Peyer's patch (tissue), 4 donors: Measurements from ENCODE around the gene FMN1. TPM values are rescaled to one million over a fixed set of nuclear protein-coding genes. Genes with fewer than 3 reads are reported as not detected.

Source experiments
- DNase-seq, 3 donors: peaks; one replicate each; pipeline ENCODE4 v3.0.0-alpha.2; 2017 to 2019
- H3K27ac ChIP-seq, 4 donors: fragments of 200-600 bp; sonication (generic); one replicate each; pipeline ENCODE4 v1.5.1; 2016 to 2019
- H3K27me3 ChIP-seq, 2 donors: fragments of 200-600 bp; sonication (generic); one replicate each; pipeline ENCODE4 v1.5.1; 2019
- H3K36me3 ChIP-seq, 3 donors: fragments of 200-600 bp; sonication (generic); one replicate each; pipeline ENCODE4 v1.5.1; 2016 to 2019
- H3K4me1 ChIP-seq, 4 donors: fragments of 200-600 bp; sonication (generic); one replicate each; pipeline ENCODE4 v1.5.1; 2016 to 2019
- H3K4me3 ChIP-seq, 4 donors: fragments of 200-600 bp; sonication (generic); 1 replicate in 3 of 4; 2 replicates in 1 of 4; pipeline ENCODE4 v1.5.1; 2016 to 2019; ENCODE audit warnings: mild to moderate bottlenecking in 1 of 4
- H3K9me3 ChIP-seq, 4 donors: fragments of 200-600 bp; sonication (generic); one replicate each; pipeline ENCODE4 v1.5.1; 2016 to 2019; ENCODE audit warnings: mild to moderate bottlenecking in 1 of 4
- POLR2A ChIP-seq, 2 donors: fragments of 450-650 bp; IDR thresholded peaks; one replicate each; pipeline ENCODE4 v1.5.1; 2017; ENCODE audit warnings: antibody characterized with exemption in 2 of 2, mild to moderate bottlenecking in 2 of 2, moderate library complexity in 2 of 2
- total RNA-seq, 4 donors: library from RNA; depleted of rRNA; stranded (reverse); fragments of >200 nt; gene quantifications; one replicate each; pipeline ENCODE4 v1.1.0, GENCODE V29; 2016
- TF ChIP-seq, protein P1 (sequence below), 6 experiments: fragments of 450-650 bp in 4 of 6; fragments of 200-600 bp in 2 of 6; sonication (generic) in 1 of 6; IDR thresholded peaks; one replicate each; pipeline ENCODE4 v1.5.1; 2017 to 2019; ENCODE audit warnings: antibody characterized with exemption in 6 of 6, mild to moderate bottlenecking in 3 of 6, moderate library complexity in 1 of 6

FMN1 gene
- total RNA-seq, 4 donors from 2014 or later = 15.4 to 57.8 (median 29.1) TPM

DNA sequence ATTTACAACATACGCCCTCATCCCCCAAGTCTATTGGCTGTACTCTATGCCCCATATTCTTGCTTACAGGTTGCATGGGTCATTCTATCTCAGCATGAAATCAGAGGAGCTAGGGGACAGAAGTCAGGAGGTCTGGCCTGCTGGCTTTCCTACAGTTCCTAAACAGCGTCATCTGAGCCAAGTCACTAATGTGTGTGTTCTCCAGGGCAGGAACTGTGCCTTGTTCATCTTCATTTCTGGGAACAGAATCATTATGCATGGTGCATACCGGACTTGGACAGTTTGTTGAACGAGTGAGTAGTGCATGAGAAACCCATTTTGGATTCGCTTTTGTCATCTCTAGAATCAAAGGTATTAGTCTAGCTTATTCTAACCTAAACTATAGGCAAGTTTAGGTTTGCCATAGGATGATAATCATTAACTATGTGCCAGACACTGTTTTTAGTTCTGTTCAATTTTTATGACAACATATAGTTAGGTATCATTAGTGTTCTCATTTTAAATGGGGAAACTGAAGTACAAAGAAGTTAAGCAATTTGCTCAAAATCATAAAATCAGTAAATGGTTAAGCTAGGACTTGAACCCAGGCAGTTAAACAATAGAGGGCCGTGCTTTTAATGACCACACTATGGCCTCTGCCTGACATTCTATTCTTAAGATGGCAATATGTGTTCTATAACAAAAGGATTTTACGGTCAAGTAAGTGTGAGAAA is 105.2 kb downstream of the FMN1 start:
- Histone ChIP-seq H3K9me3 (no peaks in the 10 kb centered on the region), H3K4me3 (no peak overlapping the region), H3K27ac (no peak overlapping the region)

DNA sequence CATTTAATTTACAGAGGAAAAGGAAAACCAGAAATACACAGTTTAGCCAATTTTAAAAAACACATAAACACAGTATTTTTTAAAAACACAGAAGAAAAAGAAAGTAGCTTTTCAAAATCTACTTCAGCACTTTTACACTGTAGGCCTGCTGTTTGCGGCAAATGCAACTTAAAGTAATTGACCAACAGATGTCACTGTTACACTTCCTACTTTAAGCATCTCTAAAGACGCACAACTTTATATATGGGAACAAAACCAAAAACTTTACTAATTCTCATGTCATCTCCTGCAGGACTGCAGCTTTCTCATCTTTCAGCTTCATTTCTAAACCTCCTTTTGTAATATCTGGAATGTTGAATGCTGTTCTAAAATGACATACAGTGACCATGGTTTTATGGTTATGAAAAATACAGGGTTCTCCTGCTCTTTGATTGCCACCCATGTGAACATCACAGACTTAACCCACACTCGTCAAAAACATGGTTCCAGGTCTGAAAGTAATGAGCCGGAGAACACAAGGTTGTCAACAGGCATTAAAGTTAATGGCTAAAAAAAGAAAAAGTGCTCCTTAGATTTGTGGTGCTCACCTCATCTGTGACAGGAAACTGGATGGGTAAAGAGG is 107.9 kb downstream of the FMN1 start:
- Histone ChIP-seq H3K36me3 (no peaks in the 10 kb centered on the region), H3K4me3 (no peak overlapping the region), H3K27ac (no peak overlapping the region), H3K9me3 (no peaks in the 10 kb centered on the region), H3K27me3 (no peaks in the 10 kb centered on the region), H3K4me1 (peaks cover 0 to 8% (median 2%) of the 10 kb centered on the region in 4 donors)
- no peak for DNase-seq
- no peak for TF ChIP-seq POLR2A (IDR thresholded peaks at IDR 0.05)
- TF ChIP-seq, protein P1, sequence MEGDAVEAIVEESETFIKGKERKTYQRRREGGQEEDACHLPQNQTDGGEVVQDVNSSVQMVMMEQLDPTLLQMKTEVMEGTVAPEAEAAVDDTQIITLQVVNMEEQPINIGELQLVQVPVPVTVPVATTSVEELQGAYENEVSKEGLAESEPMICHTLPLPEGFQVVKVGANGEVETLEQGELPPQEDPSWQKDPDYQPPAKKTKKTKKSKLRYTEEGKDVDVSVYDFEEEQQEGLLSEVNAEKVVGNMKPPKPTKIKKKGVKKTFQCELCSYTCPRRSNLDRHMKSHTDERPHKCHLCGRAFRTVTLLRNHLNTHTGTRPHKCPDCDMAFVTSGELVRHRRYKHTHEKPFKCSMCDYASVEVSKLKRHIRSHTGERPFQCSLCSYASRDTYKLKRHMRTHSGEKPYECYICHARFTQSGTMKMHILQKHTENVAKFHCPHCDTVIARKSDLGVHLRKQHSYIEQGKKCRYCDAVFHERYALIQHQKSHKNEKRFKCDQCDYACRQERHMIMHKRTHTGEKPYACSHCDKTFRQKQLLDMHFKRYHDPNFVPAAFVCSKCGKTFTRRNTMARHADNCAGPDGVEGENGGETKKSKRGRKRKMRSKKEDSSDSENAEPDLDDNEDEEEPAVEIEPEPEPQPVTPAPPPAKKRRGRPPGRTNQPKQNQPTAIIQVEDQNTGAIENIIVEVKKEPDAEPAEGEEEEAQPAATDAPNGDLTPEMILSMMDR (IDR thresholded peaks at IDR 0.05) = peak in 4 of 6 experiments; percentile 30 to 72 (median 60)

More for the DNA sequence above, 105.2 kb downstream of the FMN1 start:
- no peaks in the 10 kb centered on the region for H3K27me3 ChIP-seq
- peaks cover 0 to 8% (median 2%) of the 10 kb centered on the region in 4 donors for H3K4me1 ChIP-seq
- DNase-seq = no peak
- H3K36me3 ChIP-seq = no peaks in the 10 kb centered on the region
- TF ChIP-seq POLR2A (IDR thresholded peaks at IDR 0.05) = no peak
- TF ChIP-seq, protein P1 (IDR thresholded peaks at IDR 0.05) = no peak

DNA sequence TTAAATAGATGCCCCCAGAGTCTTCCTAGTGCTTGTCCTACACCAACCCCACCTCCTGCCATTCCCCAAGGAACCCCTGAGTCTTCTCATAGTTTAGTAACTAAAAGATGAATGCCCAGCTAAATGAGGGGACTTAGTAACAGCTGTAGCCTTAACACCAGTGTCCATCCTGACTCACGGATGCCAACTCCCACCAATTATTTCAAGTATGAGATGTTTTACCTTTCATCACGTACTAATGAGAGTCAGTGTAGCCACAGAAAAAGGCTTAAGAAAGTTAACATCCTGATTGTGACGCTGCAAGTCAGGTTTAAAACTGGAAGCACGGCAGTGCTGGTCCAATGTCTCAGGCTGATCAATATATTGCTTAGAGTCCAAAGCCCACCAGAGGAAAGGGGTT is 109.9 kb downstream of the FMN1 start:
- Histone ChIP-seq H3K27me3 (no peaks in the 10 kb centered on the region), H3K27ac (no peak overlapping the region), H3K4me1 (peaks cover 0 to under 1% (median 0%) of the 10 kb centered on the region in 4 donors), H3K9me3 (no peaks in the 10 kb centered on the region), H3K4me3 (no peak overlapping the region), H3K36me3 (no peaks in the 10 kb centered on the region)
- no peak for DNase-seq
- no peak for TF ChIP-seq POLR2A (IDR thresholded peaks at IDR 0.05)
- TF ChIP-seq, protein P1 (IDR thresholded peaks at IDR 0.05) = no peak

DNA sequence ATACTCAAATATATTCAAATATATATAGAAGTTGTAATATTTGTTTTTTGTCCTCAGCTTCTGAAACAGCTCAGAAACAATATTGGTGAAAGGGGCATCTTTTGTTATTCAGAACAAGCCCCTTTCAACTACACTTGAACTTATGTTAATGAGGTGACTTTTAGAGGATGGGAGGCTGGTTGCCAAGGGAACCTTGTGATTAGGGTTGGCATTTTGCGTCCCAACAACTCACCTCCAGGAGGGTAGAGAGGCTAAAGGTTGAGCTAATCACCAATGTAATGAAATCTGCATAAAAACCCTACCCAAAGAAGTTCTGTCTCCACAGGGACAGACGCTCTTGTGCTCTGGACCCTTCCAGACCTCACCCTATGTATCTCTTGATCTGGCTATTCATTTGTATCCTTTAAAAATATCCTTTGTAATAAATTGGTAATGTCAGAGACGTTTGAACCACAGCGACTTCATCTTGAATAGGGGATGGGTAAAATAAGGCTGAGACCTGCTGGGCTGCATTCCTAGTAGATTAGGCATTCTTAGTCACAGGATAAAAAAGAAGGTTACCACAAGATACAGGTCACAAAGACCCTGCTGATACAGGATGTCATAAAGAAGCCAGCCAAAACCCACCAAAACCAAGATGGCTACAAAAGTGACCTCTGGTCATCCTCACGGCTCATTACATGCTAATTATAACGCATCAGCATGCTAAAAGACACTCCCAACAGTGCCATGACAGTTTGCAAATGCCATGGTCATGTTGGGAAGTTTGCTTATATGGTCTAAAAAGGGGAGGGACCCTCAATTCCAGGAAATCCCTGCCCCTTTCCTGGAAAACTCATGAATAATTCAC is 111.1 kb downstream of the FMN1 start:
- Histone ChIP-seq H3K9me3 (no peaks in the 10 kb centered on the region), H3K27me3 (no peaks in the 10 kb centered on the region), H3K4me1 (no peaks in the 10 kb centered on the region), H3K36me3 (no peaks in the 10 kb centered on the region), H3K27ac (no peak overlapping the region), H3K4me3 (no peak overlapping the region)
- no peak for TF ChIP-seq POLR2A (IDR thresholded peaks at IDR 0.05)
- TF ChIP-seq, protein P1 (IDR thresholded peaks at IDR 0.05) = no peak
- no peak for DNase-seq

DNA sequence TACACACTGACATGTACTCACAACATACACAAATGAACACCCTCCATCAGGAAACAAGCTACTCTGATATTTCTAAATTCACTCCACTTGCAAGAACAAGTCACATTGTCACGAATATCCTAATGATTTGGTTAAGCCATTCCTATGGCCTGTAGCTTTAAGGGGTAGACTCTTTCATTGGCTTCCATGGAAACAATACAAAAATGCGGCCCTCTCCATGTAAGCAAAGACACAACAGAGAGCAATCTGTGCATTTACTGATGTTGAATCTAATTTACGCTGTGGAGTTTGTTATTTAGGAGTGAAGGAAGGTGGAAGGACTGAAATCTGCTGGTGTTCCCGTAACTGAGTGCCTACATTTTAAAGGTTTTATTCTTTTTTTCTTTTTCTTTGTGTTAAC is 114.5 kb downstream of the FMN1 start:
- Histone ChIP-seq H3K4me1 (no peaks in the 10 kb centered on the region), H3K27me3 (no peaks in the 10 kb centered on the region), H3K4me3 (no peak overlapping the region), H3K27ac (no peak overlapping the region), H3K36me3 (no peaks in the 10 kb centered on the region), H3K9me3 (no peaks in the 10 kb centered on the region)
- no peak for DNase-seq
- TF ChIP-seq, protein P1 (IDR thresholded peaks at IDR 0.05) = no peak
- no peak for TF ChIP-seq POLR2A (IDR thresholded peaks at IDR 0.05)
